GM23338 (cell line): ENCODE measurements around the gene ERVMER34-1. TPM values are rescaled to one million over a fixed set of nuclear protein-coding genes. Genes with fewer than 3 reads are reported as not detected.

Source experiments
- ATAC-seq: fragments of 200-7000 bp; cut with Tn5 transposase; 3 replicates; pipeline ENCODE4 v1.9.1; 2020
- DNase-seq: peaks from one replicate; pipeline ENCODE4 v3.0.0-alpha.2; 2015; ENCODE audit warnings: low spot score
- H2AFZ ChIP-seq: fragments of 200-600 bp; sonication (generic); 2 replicates; pipeline ENCODE4 v1.8.0; 2016; ENCODE audit warnings: antibody characterized with exemption, mild to moderate bottlenecking, moderate library complexity
- H3F3A ChIP-seq: fragments of 200-600 bp; sonication (generic); replicated peaks from 2 replicates; pipeline ENCODE4 v1.8.0; 2017; ENCODE audit warnings: antibody characterized with exemption, mixed run types, low read depth
- H3K27ac ChIP-seq: fragments of 200-600 bp; sonication (generic); 2 replicates; pipeline ENCODE4 v1.6.1; 2016; ENCODE audit warnings: low read depth
- H3K27me3 ChIP-seq: fragments of 200-600 bp; sonication (generic); 2 replicates; pipeline ENCODE4 v1.8.0; 2016; ENCODE audit warnings: mild to moderate bottlenecking, mixed run types, moderate library complexity; ENCODE audit not compliant: insufficient read depth
- H3K36me3 ChIP-seq: fragments of 200-600 bp; sonication (generic); 2 replicates; pipeline ENCODE4 v1.8.0; 2016; ENCODE audit warnings: mild to moderate bottlenecking; ENCODE audit not compliant: insufficient read depth
- H3K4me1 ChIP-seq: fragments of 200-600 bp; sonication (generic); 2 replicates; pipeline ENCODE4 v1.8.0; 2016; ENCODE audit warnings: mild to moderate bottlenecking, moderate library complexity; ENCODE audit not compliant: insufficient read depth
- H3K4me2 ChIP-seq: fragments of 200-600 bp; sonication (generic); 2 replicates; pipeline ENCODE4 v1.7.1; 2017; ENCODE audit warnings: mixed run types
- H3K4me3 ChIP-seq: fragments of 200-600 bp; sonication (generic); 2 replicates; pipeline ENCODE4 v1.6.1; 2016; ENCODE audit warnings: mixed run types
- H3K79me2 ChIP-seq: fragments of 200-600 bp; sonication (generic); replicated peaks from 2 replicates; pipeline ENCODE4 v1.8.0; 2017; ENCODE audit warnings: mild to moderate bottlenecking; ENCODE audit not compliant: insufficient read depth
- H3K9me2 ChIP-seq: fragments of 200-600 bp; sonication (generic); 2 replicates; pipeline ENCODE4 v1.8.0; 2017; ENCODE audit not compliant: insufficient read depth
- H4K20me1 ChIP-seq: fragments of 200-600 bp; sonication (generic); replicated peaks from 2 replicates; pipeline ENCODE4 v1.8.0; 2017; ENCODE audit warnings: mild to moderate bottlenecking; ENCODE audit not compliant: insufficient read depth
- H3K27ac Mint-ChIP-seq: 2 replicates; pipeline ENCODE4 v1.8.0; 2020; ENCODE audit warnings: inconsistent platforms, mild to moderate bottlenecking, moderate library complexity, mixed read lengths
- H3K27me3 Mint-ChIP-seq: 3 replicates; pipeline ENCODE4 v1.8.0; 2022; ENCODE audit warnings: low read depth, mild to moderate bottlenecking, moderate library complexity, mixed read lengths, inconsistent platforms; ENCODE audit not compliant: insufficient read depth, poor library complexity
- H3K36me3 Mint-ChIP-seq: 3 replicates; pipeline ENCODE4 v1.8.0; 2021; ENCODE audit warnings: low read depth, mild to moderate bottlenecking, inconsistent platforms, moderate library complexity, mixed read lengths
- H3K4me1 Mint-ChIP-seq: 3 replicates; pipeline ENCODE4 v1.8.0; 2020; ENCODE audit warnings: mild to moderate bottlenecking, inconsistent platforms, mixed read lengths
- H3K4me3 Mint-ChIP-seq: 3 replicates; pipeline ENCODE4 v1.8.0; 2021; ENCODE audit warnings: moderate library complexity, mild to moderate bottlenecking, inconsistent platforms, mixed read lengths
- H3K9me3 Mint-ChIP-seq: 3 replicates; pipeline ENCODE4 v1.8.0; 2020; ENCODE audit warnings: moderate library complexity, mild to moderate bottlenecking, inconsistent platforms, mixed read lengths
- EZH2phosphoT487 ChIP-seq: fragments of 200-600 bp; sonication (generic); IDR thresholded peaks from one replicate; pipeline ENCODE4 v1.8.1; 2018; ENCODE audit warnings: antibody characterized with exemption; ENCODE audit not compliant: unreplicated experiment
- JUNB ChIP-seq: IDR thresholded peaks from one replicate; pipeline ENCODE4 v1.6.1; 2016; ENCODE audit warnings: antibody characterized with exemption; ENCODE audit not compliant: unreplicated experiment
- NANOG ChIP-seq: IDR thresholded peaks from 2 replicates; pipeline ENCODE4 v1.6.1; 2016; ENCODE audit warnings: antibody characterized with exemption, borderline replicate concordance
- POLR2AphosphoS5 ChIP-seq: IDR thresholded peaks from 2 replicates; pipeline ENCODE4 v1.6.1; 2016; ENCODE audit warnings: antibody characterized with exemption, low read depth
- ZNF331 ChIP-seq: fragments of 250-450 bp; sonication (Bioruptor Pico); IDR thresholded peaks from 2 replicates; pipeline ENCODE4 v1.5.0; 2020; ENCODE audit warnings: low read depth, mild to moderate bottlenecking, moderate library complexity
- polyA plus RNA-seq: library from polyadenylated mRNA; unstranded; fragments of >200 nt; fragmentation: Nextera tagmentation; extraction: Ambion mirVana; gene quantifications from 2 replicates; pipeline ENCODE4 v1.2.1, GENCODE V29; 2016
- total RNA-seq: library from RNA; depleted of rRNA; stranded (reverse); fragments of >200 nt; shearing (Covaris generic); gene quantifications from 2 replicates; pipeline ENCODE4 v1.2.3, GENCODE V29; 2014
- TF ChIP-seq, protein P1 (sequence below): IDR thresholded peaks from one replicate; pipeline ENCODE4 v1.6.1; 2018; ENCODE audit warnings: antibody characterized with exemption; ENCODE audit not compliant: unreplicated experiment

ERVMER34-1 gene
- total and polyA plus RNA-seq, 2 experiments from 2014 or later: 15.9 to 34.1 TPM

DNA sequence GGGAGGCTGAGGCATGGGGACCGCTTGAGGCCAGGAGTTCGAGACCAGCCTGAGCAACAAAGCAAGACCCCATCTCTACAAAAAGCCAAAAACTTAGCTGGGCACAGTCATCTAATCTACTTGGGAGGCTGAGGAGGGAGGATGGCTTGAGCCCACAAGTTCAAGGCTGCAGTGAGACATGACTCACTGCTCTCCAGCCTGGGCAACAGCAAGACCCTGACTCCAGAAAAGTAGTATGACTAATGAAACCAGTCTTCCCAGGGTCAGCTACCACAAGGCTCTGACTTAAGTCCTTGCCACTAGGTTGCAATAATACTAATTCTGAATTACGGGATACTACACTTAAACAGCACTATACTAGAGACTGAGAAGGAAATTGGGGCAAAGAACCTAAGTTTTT is 33.1 kb downstream of the ERVMER34-1 start:
- Mint-ChIP-seq H3K4me3 (no peak overlapping the region), H3K36me3 (peaks cover 86% of the 10 kb centered on the region), H3K27ac (peak overlapping the region; percentile 45; the same call in 1 of the 2 replicates), H3K4me1 (peaks cover 27% of the 10 kb centered on the region), H3K9me3 (peaks cover 3% of the 10 kb centered on the region; the same call in 2 of the 3 replicates), H3K27me3 (peaks cover 25% of the 10 kb centered on the region)
- Histone ChIP-seq H3K4me1 (peaks cover 34% of the 10 kb centered on the region), H3K27ac (0 out of 2 replicates have a peak overlapping the region, but pooled peaks have one; percentile 16), H3K79me2 (peaks cover 21% of the 10 kb centered on the region), H3K9me2 (no peaks in the 10 kb centered on the region), H3K4me3 (no peak overlapping the region), H3K36me3 (peaks cover 57% of the 10 kb centered on the region), H3K27me3 (no peaks in the 10 kb centered on the region), H3F3A (peaks cover 66% of the 10 kb centered on the region), H2AFZ (no peak overlapping the region), H4K20me1 (peaks cover 19% of the 10 kb centered on the region), H3K4me2 (no peak overlapping the region)
- DNase-seq (no peak), ATAC-seq (no peak)
- TF ChIP-seq ZNF331 (CRISPR knock-in tag) (no peak), JUNB (no peak), NANOG (no peak), POLR2AphosphoS5 (peak; percentile 38; the same call in 1 of the 2 replicates), EZH2phosphoT487 (no peak)
- TF ChIP-seq, protein P1, sequence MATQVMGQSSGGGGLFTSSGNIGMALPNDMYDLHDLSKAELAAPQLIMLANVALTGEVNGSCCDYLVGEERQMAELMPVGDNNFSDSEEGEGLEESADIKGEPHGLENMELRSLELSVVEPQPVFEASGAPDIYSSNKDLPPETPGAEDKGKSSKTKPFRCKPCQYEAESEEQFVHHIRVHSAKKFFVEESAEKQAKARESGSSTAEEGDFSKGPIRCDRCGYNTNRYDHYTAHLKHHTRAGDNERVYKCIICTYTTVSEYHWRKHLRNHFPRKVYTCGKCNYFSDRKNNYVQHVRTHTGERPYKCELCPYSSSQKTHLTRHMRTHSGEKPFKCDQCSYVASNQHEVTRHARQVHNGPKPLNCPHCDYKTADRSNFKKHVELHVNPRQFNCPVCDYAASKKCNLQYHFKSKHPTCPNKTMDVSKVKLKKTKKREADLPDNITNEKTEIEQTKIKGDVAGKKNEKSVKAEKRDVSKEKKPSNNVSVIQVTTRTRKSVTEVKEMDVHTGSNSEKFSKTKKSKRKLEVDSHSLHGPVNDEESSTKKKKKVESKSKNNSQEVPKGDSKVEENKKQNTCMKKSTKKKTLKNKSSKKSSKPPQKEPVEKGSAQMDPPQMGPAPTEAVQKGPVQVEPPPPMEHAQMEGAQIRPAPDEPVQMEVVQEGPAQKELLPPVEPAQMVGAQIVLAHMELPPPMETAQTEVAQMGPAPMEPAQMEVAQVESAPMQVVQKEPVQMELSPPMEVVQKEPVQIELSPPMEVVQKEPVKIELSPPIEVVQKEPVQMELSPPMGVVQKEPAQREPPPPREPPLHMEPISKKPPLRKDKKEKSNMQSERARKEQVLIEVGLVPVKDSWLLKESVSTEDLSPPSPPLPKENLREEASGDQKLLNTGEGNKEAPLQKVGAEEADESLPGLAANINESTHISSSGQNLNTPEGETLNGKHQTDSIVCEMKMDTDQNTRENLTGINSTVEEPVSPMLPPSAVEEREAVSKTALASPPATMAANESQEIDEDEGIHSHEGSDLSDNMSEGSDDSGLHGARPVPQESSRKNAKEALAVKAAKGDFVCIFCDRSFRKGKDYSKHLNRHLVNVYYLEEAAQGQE: no peak

DNA sequence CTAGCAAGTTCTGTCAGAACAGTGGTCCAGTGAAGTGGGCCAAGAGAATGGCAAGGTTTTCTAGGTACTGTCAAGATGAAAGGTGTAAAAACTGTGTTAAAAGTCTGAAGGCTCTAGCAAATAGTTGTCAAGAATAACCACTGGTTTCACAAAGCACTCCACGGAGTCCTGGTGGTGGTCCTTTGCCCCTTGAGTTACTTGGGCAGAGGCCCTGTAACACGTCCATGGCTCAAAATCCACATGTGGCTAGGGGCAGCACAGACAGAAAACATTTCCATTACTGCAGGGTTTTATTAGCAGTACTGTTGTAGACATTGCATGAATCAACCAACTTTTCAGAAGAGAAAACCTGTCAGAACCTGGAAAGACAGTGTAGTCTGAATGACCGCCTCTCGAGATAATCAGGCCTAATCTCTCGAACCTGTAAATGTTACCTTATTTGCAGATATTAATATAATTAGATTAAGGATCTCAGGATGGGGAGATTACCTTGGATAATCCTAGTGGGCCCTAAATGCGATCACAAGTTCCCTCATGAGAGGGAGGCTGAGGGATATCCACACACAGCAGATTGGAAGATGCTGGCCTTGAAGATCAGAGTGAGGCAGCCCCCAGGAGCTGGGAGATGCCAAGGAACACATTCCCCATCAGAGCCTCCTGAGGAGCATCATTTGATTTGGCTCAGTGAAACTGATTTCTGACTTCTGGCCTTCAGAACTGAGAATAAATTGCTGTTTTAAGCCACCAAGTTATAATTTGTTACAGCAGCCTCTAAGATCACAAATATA is 34.7 kb downstream of the ERVMER34-1 start:
- DNase-seq (no peak), ATAC-seq (no peak)
- H3K9me2 ChIP-seq: no peaks in the 10 kb centered on the region
- peaks cover 3% of the 10 kb centered on the region; the same call in 2 of the 3 replicates for H3K9me3 Mint-ChIP-seq
- peak overlapping the region; percentile 56; the same call in 1 of the 2 replicates for H3K27ac Mint-ChIP-seq
- H3K4me2 ChIP-seq: 0 out of 2 replicates have a peak overlapping the region, but pooled peaks have one; percentile 88
- no peak overlapping the region for H3K4me3 Mint-ChIP-seq
- peak overlapping the region; percentile 92 for H3K27ac ChIP-seq
- H2AFZ ChIP-seq: no peak overlapping the region
- H4K20me1 ChIP-seq: peaks cover 19% of the 10 kb centered on the region
- peaks cover 60% of the 10 kb centered on the region for H3K36me3 ChIP-seq
- peaks cover 27% of the 10 kb centered on the region for H3K27me3 Mint-ChIP-seq
- no peaks in the 10 kb centered on the region for H3K27me3 ChIP-seq
- H3K36me3 Mint-ChIP-seq: peaks cover 88% of the 10 kb centered on the region
- peaks cover 30% of the 10 kb centered on the region for H3K4me1 ChIP-seq
- 0 out of 2 replicates have a peak overlapping the region, but pooled peaks have one; percentile 94 for H3K4me3 ChIP-seq
- peaks cover 29% of the 10 kb centered on the region for H3K79me2 ChIP-seq
- H3F3A ChIP-seq: peaks cover 67% of the 10 kb centered on the region
- H3K4me1 Mint-ChIP-seq: peaks cover 25% of the 10 kb centered on the region
- TF ChIP-seq, protein P1: no peak
- no peak for TF ChIP-seq JUNB
- peak; percentile 25 for TF ChIP-seq POLR2AphosphoS5
- TF ChIP-seq NANOG: no peak
